Measurements from ENCODE around the gene GLP1R. TPM values are rescaled to one million over a fixed set of nuclear protein-coding genes. Genes with fewer than 3 reads are reported as not detected.

GLP1R gene
- total RNA-seq, 1 donor from 2014 or later = 0.08 TPM

DNA sequence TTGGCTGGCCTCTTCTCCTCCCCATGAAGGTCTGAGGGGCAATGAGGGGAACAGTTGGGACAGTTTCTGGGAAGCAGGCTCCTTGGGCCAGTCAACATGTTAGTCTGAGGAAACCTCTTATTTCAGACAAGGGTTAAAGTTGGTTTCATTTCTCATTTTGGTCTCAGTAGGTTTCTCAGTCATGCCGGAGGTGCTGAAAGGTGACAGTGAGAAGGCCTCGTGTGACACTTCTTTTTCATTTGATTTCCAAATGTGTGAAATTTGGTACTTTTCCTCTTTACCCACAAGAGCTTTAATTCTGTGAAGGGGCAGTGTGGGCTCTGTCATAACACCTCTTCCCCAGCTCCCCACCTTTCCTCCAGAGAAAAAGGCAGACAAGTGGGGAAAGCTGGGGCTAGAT, 7.5 kb upstream of the GLP1R start:
- intact Hi-C loops (cut with DNase I) = no loop called here
- no peak for DNase-seq (ENCODE audit: low spot score)

DNA sequence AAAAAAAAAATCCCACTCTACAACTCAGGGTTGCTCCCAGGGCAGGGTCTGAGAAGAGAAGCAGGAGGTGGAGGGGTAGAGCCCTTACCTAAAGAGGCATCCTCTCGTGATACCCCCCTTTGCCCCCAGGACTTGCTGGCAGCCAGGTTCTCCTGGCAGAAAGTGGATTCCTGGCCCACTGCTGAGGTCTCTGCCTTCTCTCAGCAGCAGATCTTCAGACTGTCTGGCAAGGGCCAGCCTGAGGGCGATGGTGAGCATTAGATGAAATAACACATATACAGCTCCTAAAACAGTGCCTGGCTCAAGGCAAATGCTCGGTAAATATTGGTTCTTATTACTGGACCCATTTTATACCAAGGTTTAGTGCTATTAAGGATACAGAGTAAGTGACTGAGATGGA, 4.8 kb upstream of the GLP1R start:
- intact Hi-C loops (cut with DNase I) = no loop called here

DNA sequence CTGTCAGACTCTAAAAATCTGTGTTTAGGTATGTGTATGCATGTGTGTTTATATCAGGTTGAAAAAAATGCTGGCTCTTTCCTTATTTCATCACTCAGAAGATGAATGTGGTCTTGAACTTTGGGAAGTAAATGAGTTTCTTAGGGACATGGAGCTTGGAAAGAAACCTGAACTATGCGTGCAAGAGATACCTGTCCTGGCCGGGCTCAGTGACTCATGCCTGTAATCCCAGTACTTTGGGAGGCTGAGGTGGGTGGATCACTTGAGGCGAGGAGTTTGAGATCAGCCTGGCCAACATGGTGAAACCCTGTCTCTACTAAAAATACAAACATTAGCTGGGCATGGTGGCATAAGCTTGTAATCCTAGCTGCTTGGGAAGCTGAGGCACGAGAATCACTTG, 4.4 kb upstream of the GLP1R start:
- intact Hi-C loops (cut with DNase I) = no loop called here
- no peak for DNase-seq (ENCODE audit: low spot score)

More for the DNA sequence above, 4.8 kb upstream of the GLP1R start:
- DNase-seq (ENCODE audit: low spot score) = no peak

DNA sequence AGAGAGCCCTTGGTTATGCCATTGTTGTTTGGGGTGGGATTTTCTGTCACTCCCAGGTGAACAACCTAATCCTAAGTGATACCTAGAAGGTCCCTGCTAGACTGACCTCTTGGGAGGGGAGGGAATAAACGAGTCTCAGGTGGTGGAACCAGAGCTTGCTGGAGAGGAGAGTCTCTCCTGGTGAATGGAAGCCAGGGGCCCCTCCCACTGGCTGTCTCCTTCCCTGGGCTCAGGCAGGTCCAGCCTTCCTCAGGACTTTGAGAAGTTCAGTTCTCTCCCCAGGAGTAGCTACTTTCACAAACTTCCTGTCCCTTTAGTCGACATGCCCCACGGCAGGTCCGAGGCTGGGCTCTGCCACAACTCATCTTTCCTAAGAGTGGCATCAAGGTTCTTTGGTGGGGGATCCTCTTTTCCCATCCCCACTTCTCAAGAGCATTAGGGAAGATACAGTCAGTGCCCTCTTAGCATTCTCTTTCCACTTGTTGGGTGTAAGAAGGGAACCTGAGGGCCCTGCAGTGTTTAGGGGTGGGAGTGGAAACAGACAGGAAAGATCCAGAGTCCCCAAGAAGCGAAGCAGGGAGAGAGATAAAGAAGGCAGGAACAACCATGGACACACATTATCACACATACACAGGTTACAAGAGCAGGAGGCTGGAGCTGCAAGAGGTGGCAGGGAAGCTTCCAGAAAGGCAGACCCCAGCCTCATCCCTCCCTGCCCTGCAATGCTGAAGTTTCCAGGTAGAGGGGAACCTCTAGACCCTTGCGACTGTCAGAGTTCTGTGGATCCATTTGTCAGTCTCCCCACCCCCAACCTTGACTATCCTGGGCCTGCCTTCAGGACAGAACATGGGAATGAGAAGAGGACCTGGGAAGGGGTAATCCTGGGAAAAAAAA, 900 bp upstream of the GLP1R start:
- intact Hi-C loops (cut with DNase I) = no loop called here
- peak; percentile 69 for DNase-seq (ENCODE audit: low spot score)

DNA sequence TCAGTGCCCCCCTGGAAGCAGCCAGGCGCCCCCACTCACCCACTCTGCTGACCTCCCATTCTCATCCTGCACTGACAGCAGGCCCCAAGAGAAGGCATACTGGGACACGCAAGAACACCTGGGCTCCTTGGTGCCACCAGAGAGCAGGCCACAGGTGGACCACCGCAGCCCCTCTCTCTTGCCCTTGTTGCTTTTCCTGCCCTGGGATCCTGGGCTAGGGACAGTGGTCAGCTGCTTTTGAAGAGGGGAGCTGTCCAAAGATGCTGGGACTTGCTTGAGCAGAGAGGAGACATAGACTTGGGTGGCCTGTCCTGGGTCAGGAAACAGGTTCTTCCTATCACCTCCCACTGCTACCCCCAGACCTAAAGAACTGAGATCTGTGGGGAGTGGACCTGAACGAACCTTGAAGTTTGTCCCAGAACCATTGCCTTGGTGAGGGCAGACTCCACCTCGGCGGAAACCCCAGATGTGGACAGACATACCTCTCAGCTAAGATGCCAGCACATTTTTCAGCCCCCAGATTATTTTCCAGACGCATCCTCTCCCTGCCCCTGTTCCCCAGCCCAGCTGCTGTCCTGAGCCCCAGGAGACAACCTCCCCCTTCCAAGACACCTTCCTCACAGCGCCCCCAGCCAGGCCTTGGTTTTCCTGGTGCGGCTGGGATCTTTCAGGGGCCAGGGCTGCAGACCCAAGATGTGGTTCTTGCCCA, 1.1 kb downstream of the GLP1R start:
- peak; percentile 58 for DNase-seq (ENCODE audit: low spot score)
- intact Hi-C loops (cut with DNase I) = no loop called here

DNA sequence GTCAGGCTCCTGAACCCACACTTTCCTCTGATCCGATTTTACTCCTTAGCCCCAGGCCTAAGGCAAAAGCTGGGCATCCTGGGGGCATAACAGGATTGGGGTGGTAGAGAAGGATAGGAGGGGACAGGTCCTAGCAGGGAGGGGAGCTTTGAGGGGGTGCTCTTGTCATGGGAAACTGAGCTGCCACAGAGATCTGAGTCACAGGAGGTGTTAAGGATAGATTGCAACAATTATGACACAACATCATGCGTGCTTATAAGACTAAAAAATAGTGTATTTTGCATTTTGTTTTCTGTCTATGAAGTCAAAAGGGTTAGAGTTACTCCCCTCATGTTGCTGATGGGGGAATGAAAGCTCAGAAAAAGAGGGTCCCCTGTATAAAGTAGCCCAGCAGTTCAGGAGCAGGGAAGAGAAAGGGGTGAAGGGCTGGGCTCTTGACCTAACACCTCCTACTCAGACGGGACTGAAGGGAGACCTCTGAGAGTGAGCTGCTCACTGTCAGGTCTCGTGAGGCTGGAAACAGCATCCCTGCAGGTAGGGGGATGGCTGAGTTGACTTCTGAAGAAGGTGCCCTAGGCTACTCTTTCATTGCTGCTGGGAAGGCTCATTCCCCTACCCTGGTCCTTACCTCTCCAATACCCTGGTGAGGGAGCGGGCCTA, 2.0 kb downstream of the GLP1R start:
- DNase-seq (ENCODE audit: low spot score) = no peak
- intact Hi-C loops (cut with DNase I) = no loop called here

DNA sequence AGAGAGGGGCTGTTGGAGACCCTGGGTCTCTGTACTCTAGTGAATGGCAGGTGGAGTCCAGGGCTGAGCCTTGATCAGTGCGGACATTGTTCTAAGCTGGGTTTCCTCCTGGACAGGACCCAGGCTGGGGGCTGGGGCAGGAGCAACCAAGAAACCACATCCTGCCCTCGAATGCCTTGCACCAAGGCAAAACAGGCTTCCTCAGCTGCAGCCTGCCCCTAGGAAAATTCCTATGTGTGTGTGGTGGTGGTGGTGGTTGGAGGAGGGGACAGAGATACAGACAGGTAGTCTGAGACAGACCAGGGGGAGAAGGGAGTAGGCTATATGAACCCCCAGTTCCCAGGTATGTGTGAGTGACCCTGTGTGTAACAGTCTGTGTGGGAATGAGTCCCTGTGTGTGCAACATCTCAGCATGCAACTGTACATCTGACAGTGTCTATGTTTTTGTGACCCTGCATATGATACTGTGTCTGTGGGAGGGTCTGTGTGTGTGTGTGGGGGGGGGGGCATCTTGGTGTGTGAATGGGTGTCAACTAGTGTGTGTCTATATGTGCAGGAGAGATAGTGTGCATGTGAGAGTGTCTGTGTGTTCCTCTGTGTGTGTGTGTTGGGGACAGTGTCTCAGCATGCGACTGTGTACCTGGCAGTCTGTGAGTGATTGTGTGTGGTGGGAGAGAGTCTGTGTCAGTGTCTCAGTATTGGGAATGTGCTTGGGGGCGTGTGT, 3.0 kb downstream of the GLP1R start:
- peak; percentile 60 for DNase-seq (ENCODE audit: low spot score)
- intact Hi-C loops (cut with DNase I) = no loop called here

DNA sequence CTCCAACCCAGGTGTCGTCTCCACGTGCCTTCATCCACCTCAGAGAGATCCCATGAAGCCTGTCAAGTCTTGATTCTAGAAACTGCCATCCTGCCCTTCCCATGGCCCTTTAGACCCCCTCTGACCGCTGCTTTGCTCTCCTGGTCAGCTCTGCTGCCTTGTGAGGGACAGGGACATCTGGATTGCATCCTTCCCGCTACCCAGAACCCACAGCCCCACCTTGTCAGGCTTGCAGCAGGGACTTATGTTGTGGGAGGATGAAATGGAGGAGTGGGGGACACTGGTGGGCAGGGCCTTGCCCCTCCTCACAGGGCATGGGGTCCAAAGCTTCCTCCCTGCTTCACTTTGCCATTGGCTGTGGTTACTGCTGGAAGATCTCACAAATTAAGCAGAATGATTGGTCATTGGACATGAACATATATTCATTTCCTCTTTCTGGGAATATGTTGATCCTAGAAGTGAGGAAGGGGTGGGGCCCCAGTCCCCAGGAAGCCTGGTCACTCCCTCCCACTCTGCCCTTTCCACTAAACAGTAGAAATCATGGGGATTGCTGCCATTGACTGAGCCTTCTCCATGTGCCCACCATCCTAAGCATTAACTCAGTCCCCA, 4.5 kb downstream of the GLP1R start:
- intact Hi-C loops (cut with DNase I) = no loop called here
- peak; percentile 68 for DNase-seq (ENCODE audit: low spot score)

DNA sequence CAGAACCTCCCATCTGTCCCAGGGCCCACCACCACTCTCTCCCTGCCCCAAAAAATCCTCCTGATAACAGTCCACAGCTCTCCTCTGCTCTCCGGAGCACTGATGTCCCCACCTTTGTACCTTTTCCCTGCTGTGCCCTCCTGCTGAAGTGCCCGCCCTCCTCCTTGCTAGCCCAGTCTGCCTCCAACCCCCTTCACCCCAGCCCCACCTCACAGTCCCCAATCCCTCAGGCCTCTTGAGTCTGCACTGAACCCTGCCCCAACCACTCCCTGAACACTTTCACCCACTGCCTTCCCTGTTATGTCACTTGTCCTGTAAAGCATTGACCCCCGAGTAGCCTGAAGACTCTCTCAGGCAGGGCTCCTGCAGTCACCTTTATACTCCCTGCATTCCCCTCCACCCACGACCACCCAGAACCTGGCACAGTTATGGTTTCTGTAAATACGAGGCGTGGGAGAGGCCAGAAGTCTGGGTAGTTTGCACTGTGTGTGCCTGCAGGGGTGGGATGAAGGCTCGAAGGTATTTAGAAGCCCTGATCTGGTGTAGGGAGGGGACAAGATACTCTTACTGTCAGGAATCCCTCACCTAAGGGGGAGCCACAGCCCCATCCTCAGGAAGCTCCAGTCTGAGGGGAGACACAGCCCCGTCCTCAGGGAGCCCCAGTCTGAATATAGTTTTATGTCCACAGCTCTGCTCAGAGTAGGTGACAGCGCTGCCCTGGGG, 5.4 kb downstream of the GLP1R start:
- intact Hi-C loops (cut with DNase I) = no loop called here
- peak; percentile 51 for DNase-seq (ENCODE audit: low spot score)

DNA sequence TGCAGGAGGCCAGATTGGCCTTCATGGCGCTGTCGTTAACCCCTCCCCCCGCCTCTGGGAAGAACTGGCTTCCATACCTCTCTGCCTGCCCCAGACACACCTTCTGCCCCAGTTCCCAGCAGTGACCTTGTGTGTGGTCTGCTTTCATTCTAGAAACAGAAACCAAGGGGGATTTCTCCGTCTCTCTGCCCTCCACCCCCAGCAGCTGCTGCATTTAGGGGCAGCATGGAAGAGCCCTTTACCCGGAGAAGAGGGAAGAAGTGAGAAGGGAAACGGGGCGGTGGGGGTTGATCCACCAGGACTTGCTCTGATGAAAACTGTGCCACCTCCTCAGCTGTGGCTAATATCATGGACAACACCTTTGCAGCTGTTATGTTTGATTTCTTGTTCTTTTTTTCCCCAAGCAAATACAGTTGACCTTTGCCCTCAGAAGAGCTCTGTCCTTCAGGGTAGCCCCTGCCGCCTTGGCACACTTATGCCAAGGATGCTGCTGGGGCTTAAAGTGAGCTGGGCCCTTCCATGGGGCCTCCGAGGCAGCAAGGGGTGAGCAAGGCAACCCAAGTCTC, 6.1 kb downstream of the GLP1R start:
- intact Hi-C loops (cut with DNase I) = no loop called here
- peak; percentile 60 for DNase-seq (ENCODE audit: low spot score)

DNA sequence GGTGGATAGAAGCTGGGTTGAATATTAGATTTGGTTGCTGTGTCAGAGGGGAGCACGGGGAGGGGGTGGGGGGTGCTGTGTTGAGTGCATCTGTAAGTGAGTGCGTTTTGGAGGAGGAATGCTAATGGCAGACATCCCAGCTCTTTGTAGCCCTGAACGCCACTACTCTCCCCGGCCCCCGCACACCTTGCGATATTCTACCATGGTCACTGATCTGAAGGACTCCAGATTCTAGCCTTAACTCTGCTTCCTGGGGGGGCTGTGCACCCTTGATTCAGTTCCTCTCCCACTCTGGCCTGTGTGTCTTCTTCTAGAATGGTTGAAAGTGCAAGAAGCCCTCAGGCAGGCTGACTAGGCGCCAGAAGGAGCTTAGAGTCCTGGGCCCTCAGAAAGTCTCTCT, 7.1 kb downstream of the GLP1R start:
- intact Hi-C loops (cut with DNase I) = no loop called here
- DNase-seq (ENCODE audit: low spot score) = peak; percentile 59

DNA sequence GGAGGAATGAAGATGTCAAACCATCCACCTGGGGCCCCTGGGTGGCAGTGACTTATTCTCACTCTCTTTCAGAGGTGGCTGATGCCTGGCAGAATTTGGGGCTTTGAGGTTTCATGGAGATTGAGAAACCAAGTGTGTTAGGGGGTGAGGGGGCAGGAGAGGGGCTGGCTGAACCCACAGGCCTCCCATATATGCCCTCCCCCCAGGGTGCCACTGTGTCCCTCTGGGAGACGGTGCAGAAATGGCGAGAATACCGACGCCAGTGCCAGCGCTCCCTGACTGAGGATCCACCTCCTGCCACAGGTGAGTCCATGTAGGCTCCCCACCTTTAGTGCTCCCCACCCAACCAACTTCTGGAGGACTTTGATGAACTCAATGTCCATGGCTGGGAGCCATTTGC, 7.6 kb downstream of the GLP1R start:
- intact Hi-C loops (cut with DNase I) = no loop called here

DNA sequence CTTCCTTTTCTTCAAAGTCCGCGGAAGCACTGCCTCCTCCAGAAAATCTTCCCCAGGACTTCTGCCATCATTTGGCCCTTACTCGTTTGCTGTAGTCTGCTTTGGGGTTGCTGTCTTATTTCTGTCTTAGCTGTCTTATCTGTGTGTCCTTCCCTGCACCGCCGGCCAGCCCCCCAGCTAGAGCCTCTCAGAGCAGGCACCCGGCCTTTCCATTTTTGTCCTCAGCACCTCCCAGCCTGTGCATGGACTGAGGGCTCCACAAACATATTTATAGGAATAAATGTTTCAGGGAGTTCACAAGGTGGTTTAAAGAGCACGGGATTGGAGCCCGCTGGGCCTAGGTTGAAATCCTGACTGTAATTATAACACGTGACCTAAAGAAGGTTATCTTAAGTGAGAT, 8.1 kb downstream of the GLP1R start:
- intact Hi-C loops (cut with DNase I) = no loop called here
- peak; percentile 61 for DNase-seq (ENCODE audit: low spot score)

More for the DNA sequence above, 7.6 kb downstream of the GLP1R start:
- DNase-seq (ENCODE audit: low spot score) = no peak

DNA sequence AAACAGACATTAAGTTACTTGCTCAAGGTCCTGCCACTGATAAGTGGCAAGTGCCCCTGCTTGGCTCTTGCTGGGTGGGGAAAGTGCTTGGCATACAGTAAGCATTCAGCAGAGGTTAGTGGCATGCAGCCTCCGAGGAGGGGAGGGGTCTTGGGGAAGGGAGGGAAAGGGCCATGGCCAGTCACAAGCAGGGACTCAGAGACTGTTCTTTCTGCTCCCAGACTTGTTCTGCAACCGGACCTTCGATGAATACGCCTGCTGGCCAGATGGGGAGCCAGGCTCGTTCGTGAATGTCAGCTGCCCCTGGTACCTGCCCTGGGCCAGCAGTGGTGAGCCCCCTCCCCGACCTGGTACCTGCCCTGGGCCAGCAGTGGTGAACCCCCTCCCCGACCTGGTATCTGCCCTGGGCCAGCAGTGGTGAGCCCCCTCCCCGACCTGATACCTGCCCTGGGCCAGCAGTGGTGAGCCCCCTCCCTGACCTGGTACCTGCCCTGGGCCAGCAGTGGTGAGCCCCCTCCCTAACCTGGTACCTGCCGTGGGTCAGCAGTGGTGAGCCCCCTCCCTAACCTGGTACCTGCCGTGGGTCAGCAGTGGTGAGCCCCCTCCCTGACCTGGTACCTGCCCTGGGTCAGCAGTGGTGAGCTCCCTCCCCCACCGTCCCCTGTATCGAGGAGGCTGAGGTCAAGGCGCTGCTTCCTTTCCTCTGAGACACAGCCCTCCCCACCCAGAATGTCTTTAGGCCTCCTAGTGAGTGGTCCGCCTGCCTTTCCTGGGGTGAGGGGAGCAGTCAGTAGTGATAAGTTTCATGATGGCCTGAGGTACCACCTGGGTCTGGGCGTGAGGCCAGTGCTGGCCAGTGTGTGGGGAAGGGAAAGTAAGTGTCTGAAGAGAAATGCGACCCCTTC, 8.9 kb downstream of the GLP1R start:
- DNase-seq (ENCODE audit: low spot score) = peak; percentile 63

DNA sequence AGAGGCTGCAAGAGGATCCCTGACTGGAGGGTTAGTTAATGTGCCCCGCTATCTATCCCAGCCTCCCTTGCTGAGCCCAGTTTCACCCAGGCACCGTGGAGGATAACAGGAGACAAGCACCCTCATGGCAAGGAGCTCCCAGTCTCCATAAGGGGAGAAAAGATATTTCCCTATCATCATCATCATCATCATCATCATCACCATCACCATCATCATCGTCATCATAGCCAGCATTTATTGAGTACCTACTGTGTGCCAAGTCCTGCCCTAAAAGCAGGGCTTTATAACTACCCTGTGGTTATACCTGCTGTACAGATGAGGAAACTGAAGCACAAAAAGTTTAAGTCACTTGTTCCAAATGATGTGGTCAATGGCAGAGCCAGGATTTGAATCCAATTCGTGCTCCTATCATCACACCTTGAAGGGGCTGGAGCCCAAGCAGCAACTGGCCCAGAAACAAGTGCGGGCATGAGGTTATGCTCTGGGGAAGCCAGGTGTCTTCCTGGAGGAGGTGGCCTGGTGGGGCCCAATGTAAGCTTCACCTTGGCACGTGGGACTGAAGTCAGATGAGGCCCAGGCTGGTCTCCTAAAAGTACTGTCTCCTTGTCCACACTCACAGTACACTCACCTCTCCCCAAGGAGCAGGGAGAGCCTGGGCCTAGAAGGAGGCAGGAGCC, 10.0 kb downstream of the GLP1R start:
- DNase-seq (ENCODE audit: low spot score) = no peak

More for the DNA sequence above, 8.9 kb downstream of the GLP1R start:
- intact Hi-C loops (cut with DNase I) = no loop called here

DNA sequence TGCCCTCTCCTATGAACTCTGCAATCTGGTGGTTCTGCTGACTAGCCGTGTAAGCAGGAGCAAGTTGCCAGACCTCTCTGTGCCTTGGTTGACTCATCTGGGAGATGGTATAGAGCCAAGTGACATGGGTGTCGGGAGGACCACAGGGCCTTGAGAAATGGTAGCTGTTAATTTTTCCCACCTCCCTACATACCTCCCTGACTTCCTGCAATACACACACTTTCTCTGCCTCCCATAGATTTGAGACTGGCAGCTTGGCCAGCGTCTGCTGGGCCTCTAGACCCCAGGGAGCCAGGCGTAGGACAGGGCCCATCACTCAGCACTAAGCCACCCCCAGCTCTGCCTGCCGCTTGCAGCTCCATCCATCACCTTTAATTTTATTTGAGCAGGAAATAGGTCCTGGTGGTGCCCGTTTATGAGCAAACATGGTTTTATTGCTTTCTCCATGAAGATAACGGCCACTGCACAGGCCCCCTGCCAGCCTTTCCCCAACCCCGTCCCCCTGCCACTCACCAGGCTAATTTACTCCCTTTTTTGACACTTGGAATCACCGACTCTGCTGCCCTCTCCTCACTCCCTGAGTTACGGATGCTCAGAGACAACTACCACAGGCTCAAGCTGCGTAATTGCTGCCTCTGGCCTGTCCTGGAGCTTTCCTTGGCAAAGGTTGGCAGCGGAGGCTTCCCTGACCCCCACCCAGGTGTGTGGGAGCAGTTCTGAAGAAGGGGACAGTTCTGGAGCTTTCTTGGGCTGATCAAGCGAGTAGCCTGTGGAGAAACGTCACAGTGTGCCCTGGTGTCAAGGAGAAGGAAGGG, 11.1 kb downstream of the GLP1R start:
- intact Hi-C loops (cut with DNase I) = no loop called here

More for the DNA sequence above, 10.0 kb downstream of the GLP1R start:
- intact Hi-C loops (cut with DNase I) = no loop called here

More for the DNA sequence above, 11.1 kb downstream of the GLP1R start:
- DNase-seq (ENCODE audit: low spot score) = no peak

All from cardiac septum (tissue), 1 donor.